Activated CD4-positive, alpha-beta T cell treated with anti-CD3 and anti-CD28 coated beads, Interleukin-2, amount 50 U/mL, for 16 hours (primary cell): Measurements from ENCODE around the gene OXER1.
"Not testable (repeated sequence)": the region's sequence is repeated elsewhere in the genome, so short reads cannot be mapped to it uniquely, and the experiment has no call there.

Experiments
- DNase-seq: peaks from one replicate; pipeline ENCODE4 v3.0.0-alpha.2; 2020

The OXER1 gene

GRCh38 chr2:42744545-42745082 lies 19.3 kb downstream of the OXER1 start:
- no peak for DNase-seq

DNA sequence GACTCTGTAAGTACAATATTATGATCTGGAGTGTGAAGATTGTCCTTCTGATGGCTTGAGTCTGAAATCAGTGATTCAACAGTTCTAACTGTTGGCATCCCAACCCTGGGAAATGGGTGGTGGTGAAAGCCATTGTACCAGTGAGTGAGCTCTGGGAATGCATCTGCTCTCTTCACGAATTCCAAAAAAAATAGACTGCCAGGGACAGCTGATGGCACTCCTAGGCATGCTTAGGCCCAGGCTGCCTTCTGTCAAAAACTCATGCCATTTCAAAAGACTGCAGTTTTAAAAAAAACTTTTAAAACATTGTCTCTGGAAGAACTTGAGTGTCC lies 20.3 kb downstream of the OXER1 start:
- DNase-seq = no peak

DNA sequence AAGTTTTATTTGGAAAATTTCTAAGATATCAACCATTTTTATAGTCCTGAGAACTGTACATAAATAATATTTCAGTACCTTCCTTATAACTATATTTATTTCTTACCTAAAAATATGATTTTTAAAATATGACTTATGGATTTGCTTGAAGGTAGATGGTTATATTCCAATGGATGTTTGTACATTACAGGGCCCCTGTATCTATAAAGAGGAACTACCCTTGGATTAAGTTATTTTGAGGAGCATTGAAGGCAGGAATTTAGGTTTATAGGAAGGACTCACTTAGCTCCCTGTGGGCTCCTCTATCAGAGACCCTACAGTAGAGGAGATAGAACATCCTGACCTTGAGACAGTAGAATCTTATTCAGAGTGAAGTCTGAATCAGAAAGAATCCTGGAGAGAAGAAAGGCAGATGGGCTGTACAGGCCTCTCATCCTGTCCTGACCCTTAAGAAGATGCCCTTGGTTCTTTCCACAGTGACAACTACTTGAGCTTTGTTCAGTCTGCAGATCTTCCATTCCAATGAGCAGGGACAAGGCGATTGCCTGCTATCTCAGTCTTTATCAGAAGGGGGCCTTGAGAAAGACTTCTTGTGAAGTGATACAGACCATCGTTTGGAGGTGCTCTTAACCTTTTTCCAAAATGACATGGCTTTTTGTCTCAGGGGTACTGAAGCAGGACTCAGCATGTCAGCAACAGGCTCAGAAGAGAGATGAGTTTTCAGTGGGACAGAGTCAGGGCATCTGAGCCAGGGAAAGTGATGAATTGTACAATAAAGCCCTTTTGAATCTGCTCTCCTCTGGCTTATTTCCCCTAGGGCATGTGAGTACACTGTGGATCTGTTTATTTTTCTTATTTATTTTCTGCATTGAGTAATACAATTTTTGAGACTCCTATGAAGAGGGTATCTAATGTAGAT lies 20.9 kb downstream of the OXER1 start:
- DNase-seq = no peak

DNA sequence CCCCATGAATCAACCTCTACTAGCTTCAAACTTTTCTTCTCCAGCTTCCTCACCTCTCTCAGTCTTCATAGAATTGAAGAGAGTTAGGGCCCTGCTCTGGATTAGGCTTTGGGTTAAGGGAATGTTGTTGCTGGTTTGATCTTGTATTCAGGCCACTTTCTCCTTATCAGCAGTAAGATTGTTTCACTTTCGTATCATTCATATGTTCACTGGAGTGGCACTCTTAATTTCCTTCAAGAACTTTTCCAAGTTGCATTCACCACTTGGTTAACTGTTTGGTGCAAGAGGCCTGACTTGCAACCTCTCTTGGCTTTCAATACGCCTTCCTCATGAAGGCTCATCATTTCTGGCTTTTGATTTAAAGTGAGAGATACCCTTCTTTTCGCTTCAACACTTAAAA lies 22.8 kb downstream of the OXER1 start:
- no peak for DNase-seq

- DNase-seq = no peak
Observed at GRCh38 chr2:42736598-42737322, 27.2 kb downstream of the OXER1 start.

- DNase-seq = no peak
Observed at GRCh38 chr2:42733852-42734251, 30.1 kb downstream of the OXER1 start.

- DNase-seq = not testable (repeated sequence)
Observed at GRCh38 chr2:42731316-42731715, 32.6 kb downstream of the OXER1 start.

- no peak for DNase-seq
Observed at GRCh38 chr2:42726680-42727079, 37.3 kb downstream of the OXER1 start.

DNA sequence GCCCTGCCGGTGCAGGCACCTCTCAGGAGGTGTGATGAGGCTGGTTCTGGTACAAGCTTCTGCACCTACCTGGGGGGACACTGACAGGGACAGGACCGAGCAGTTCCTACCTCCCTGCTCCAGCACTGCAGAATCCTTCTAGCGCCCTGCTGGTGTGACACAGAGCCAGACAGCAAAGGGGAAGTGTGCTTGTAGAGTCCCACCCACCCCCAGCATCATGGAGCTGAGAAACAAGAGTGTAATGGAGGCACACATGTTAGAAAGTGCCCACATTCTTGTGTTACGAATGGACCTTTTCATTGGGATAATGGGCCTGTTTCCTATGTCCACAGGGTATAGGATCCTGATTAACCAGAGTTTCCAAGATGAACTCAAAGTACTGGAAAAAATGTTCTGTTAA lies 38.3 kb downstream of the OXER1 start:
- no peak for DNase-seq

DNA sequence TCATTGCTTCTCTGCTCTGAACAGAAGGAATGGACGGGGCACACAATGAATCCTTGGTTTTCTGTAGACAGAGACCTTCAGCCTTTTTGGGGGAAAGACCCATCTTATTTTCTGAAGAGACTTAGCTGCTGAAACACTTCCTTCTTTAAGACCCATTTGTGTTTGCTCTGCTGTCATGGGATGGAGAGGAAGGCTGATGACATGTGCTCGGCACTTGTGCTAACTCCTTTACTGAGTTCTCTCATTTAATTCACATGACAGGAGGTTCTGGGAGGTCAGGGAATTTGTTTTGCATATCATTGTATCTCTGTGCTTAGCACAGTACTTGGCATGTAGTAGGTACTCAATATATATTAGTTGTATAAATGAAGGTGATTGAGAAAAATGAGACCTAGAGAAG lies 39.0 kb downstream of the OXER1 start:
- DNase-seq = no peak

GRCh38 chr2:42723465-42723864 lies 40.5 kb downstream of the OXER1 start:
- DNase-seq = no peak

- DNase-seq = peak; percentile 85
Observed at GRCh38 chr2:42722320-42723190, 41.4 kb downstream of the OXER1 start.

DNA sequence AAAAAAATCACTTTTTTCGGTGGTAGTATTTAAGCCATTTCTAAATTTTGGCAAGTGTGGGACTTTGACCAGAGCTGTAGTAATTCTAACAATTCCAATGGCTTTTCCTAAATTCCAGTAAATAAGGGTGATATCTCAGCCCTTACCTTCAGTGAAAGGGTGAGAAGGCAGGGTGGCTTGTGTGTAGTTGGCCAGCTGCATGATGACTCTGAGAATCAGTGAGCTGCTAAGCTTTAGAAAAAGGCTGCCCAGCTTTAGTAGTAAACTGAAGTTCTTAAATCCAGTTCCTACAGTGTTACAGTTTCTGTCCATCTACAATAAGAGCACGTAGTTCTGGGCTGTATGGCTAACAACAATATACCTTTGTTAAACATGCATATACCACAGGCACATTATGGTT lies 42.0 kb downstream of the OXER1 start:
- no peak for DNase-seq

DNA sequence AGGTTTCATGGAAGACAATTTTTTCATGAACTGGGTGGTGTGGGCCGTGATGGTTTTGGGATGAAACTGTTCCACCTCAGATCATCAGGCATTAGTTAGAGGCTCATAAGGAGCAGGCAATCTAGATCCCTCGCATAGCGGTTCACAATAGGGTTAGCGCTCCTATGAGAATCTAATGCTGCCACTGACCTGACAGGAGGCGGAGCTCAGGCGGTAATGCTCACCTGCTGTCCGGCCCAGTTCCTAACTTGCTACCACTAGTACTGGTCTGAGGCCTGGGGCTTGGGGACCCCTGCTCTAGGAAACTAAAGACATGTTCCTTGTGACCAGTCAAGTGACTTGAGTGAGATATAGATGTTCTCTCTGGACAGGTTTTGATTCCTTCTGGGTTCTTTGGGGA lies 49.2 kb downstream of the OXER1 start:
- DNase-seq = no peak

- DNase-seq = peak; percentile 25
Observed at GRCh38 chr2:42713920-42714319, 50.0 kb downstream of the OXER1 start.

DNA sequence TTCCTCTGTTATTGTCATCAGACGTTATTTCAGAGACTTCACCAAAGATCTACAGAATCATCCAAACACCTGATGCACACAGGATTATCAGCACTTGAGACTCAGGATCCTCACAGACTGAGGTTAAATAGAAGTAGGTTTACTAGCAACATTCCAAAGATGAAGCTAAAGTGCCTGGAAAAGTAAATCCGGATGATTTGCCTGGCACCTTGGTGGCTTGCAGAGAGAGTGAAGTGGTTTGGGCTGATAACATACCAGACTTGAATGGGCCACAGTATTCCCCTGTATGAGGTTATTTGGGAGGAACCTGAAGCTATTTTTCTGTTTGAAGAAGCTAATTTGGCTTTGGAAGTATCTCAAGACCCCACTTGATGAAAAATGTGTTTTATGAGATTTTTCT lies 51.0 kb downstream of the OXER1 start:
- no peak for DNase-seq
